GM12864 (cell line): Measurements from ENCODE around the gene TMEM272.

ENCODE experiments used
- DNase-seq: peaks from one replicate; pipeline ENCODE4 v3.0.0-alpha.2; 2011; ENCODE audit warnings: low read depth
- H3K4me3 ChIP-seq: 2 replicates; pipeline ENCODE4 v1.5.1; 2011; ENCODE audit warnings: mild to moderate bottlenecking, low read depth, low read length, control low read depth
- CTCF ChIP-seq: IDR thresholded peaks from 2 replicates; pipeline ENCODE4 v1.5.1; 2011; ENCODE audit warnings: low read depth, mild to moderate bottlenecking, moderate library complexity, low read length, control low read depth, inconsistent platforms; ENCODE audit errors: missing control alignments

The TMEM272 gene

GRCh38 chr13:51867062-51867461, 22.1 kb upstream of the TMEM272 start:
- no peak for TF ChIP-seq CTCF
- no peak for DNase-seq
- no peak overlapping the region for H3K4me3 ChIP-seq

DNA sequence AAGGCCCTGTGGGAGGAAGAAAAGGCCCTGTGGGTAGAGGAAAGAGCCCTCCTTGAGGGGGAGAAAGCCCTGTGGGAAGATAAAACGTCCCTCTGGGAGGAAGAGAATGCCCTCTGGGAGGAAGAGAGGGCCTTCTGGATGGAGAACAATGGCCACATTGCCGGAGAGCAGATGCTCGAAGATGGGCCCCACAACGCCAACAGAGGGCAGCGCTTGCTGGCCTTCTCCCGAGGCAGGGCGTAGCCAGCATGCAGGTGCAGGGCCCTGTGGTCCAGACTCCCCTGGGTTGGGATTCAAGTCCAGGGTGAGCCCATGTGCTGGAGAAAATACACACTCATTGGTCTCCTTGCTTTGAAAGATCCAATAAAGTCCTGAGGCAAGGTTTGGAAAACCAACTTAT, 20.9 kb upstream of the TMEM272 start:
- H3K4me3 ChIP-seq, result no peak overlapping the region
- TF ChIP-seq CTCF, result no peak
- no peak for DNase-seq

DNA sequence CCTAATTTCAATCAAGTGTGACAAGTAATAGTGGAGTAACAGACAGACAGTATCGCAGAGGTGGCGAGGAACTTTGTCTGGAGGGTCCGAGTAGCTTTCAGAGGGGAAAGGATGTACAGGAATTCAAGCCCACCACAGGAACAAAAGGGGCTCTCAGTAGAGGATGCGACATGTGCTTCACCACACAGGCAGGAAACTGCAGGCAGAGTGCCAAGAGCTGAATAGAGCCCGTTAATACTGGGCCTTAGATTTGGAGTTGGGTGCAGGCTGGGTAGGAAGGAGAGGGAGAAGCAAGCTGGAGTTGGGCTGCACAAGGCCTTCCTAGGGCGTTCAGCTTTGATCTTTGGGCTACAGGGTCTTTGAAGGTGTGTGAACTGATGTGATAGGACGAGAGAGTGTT, 18.0 kb upstream of the TMEM272 start:
- no peak overlapping the region for H3K4me3 ChIP-seq
- TF ChIP-seq CTCF, result no peak
- no peak for DNase-seq

- DNase-seq, result no peak
- no peak for TF ChIP-seq CTCF
- no peak within 1 kb of the TSS for H3K4me3 ChIP-seq
Measured at GRCh38 chr13:51861723-51862300, 16.8 kb upstream of the TMEM272 start, which contains the start of gene CCDC70. CCDC70 (plus strand) TSS chr13:51861969; CDS start chr13:51865412, 3,443 bp downstream.

- H3K4me3 ChIP-seq, result no peak overlapping the region
- no peak for DNase-seq
- no peak for TF ChIP-seq CTCF
Measured at GRCh38 chr13:51858433-51859247, 13.7 kb upstream of the TMEM272 start.

GRCh38 chr13:51856998-51857397, 12.0 kb upstream of the TMEM272 start:
- no peak overlapping the region for H3K4me3 ChIP-seq
- no peak for DNase-seq
- TF ChIP-seq CTCF, result no peak
